Endometrial microvascular endothelial cells (primary cell): Measurements from ENCODE around the gene NELL2. TPM values are rescaled to one million over a fixed set of nuclear protein-coding genes. Genes with fewer than 3 reads are reported as not detected.

Experiments used
- in situ Hi-C: cut with HindIII; loops from 2 replicates; pipeline ENCODE4 v1.10.0; 2017; ENCODE audit warnings: low sequenced_read_pairs, low pct_unique_long_range_greater_than_20kb; ENCODE audit errors: inconsistent ontology term
- total RNA-seq: library from RNA; depleted of rRNA; stranded (reverse); fragments of >200 nt; gene quantifications from one replicate; pipeline ENCODE4 v1.2.3, GENCODE V29; 2015; ENCODE audit errors: inconsistent ontology term

The NELL2 gene
- total RNA-seq, 1 donor from 2014 or later, result 16.3 TPM

DNA sequence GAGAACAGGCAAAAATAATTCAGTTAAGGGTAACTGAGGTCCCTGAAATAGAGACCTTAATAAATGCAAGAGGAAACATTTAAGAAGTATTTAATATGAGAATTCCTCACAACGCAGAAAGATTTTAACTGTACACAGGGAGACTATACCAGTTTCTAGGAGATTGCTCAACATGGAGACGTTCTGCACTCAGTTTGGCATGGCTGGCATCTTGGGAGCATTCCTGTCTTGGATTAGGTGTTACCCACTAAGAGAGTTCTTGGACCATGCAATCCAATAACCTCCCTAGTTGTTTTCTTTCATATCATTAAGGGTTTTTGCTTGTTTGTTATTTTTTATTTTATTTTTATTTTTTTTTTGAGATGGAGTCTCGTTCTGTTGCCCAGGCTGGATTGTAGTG is 302.4 kb downstream of the NELL2 start:
- in situ Hi-C loops, result no loop called here

DNA sequence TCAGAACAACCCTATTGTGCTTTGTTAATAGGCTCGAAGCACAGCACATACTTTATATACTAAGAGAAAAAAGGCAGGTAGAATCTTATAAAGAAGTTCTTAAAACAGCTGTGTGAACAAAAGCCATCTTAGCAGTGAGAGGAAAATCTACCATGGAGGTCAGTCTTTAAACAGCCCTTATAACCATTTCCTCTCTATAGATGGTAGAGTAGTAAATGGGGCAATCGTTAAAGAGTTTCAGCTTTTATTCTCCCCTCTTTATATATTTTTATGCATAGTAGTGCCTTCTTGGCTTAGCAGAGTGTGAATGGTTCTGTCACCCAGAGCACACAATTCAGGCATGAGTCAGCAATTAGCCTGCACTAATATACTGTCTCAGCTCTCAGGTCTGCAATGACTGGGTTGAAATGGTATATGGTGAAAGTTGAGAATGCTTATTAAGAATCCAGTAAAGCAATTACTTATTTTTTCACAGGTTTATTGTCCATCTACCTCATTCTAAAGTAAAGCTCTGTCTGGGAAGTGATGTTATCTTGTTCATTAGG is 305.0 kb downstream of the NELL2 start:
- in situ Hi-C loops, result no loop called here

DNA sequence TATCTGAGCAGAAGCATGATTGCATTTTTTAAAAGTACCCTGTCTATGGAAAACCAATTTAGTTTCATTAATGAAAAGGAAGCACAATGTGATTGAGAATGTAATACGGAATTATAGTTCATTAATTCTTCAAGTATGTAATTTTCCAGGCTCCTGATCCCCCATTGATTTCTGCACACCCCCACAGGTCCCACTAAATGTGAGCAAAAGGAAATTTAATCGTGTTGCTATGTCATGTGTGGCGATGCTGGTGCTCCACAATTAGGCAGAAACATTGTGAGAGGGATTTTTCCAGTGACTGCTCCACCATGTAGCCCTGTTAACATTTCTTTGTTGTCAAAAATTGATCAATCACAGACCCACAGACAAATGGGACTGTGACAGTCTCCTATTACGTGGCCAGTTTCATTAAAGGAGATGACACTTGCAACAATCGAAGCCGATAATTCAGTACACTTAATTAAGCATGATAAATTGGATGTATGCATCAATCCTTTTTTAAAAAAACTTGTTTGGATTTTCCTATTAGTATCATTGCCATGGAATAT is 306.0 kb downstream of the NELL2 start:
- in situ Hi-C loops, result no loop called here

DNA sequence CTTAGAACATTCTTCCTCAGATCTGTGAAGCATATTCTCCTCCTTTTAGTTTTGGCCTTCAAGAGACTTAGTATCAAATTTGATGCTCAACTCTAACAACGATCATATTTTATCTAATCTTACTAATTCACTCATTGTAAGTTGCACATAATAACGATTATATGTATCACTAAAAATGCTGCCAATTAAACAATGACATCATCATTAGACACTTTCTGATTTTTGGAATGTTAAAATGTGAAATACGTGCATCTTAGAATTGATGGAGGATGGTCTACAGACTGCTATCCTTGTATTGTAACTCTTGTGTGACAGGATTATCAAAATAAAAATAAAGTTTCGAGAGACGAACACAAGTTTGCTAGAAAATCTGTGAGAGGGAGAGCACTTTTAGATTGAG is 311.0 kb downstream of the NELL2 start:
- in situ Hi-C loops, result no loop called here

DNA sequence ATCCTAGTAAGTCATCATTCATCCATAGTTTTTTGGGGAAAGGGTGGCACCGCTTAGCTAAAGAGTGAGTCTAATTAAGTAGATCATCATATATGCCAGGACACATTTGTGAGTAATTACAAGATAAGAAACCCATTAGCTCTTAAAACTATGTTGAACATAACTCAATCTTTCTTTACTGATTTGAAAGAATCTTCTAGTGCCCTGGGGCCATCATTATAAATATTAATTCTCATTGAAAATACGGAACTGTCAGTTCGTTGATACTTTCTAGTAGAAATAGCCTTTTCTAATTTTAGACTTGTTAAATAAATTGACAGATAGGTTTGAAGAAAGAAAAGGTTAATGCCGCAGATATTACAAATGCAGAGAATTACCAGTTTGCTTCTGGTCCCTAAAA is 312.6 kb downstream of the NELL2 start:
- in situ Hi-C loops, result no loop called here

DNA sequence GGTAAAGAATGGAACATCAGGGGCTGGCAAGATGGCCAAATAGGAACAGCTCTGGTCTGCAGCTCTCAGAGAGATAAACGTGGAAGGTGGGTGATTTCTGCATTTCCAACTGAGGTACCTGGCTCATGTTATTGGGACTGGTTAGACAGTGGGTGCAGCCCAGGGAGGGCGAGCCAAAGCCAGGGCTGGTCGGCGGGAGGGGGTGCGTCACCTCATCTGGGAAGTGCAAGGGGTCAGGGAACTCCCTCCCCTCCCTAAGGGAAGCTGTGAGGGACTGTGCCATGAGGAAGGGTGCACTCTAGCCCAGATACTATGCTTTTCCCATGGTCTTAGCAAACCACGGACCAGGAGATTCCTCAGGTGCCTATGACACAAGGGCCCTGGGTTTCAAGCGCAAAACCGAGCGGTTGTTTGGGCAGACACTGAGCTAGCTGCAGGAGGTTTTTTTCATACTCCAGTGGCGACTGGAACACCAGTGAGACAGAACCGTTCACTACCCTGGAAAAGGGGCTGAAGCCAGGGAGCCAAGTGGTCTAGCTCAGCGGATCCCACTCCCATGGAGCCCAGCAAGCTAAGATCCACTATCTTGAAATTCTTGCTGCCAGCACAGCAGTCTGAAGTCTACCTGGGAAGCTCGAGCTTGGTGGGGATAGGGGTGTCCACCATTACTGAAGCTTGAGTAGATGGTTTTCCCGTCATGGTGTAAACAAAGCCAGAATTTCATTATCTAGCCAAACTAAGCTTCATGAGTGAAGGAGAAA is 317.6 kb downstream of the NELL2 start:
- in situ Hi-C loops, result no loop called here

DNA sequence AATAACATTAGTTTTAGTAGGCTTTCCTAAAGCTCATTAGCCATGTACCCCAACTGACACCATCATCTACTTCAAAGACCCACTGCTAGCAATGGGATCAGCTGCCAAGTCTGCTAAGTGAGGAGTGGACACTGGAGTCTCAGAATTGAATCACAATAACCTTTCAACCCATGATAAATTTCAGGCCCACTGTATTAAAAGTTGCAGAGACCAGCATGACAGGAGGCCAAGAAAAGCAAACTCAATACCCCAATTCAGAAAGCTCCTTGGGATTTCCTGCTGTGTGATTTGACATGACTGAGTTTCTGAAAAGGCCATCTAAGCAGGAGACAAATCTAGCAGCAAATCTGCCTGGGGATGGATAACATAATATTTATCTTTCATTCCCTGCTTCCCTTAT is 320.7 kb downstream of the NELL2 start:
- in situ Hi-C loops, result no loop called here

DNA sequence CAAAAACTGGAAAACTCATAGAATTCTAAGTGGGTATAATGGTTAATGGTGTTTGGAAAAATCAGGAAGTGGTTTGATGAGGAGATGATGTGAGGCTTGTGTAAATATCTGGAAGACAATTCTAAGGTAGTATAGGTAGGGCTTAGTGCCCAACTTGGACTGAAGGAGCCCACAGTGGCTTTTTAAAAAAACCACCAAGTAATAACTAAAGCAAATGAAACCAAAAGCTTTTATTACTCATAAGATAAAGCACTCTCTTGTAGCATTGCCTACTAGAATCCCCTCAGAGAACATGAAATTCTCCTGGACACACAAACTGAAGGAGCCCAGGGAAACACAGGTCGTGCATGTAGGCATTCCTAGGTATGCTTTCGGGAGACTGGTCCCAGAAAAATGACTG is 324.5 kb downstream of the NELL2 start:
- in situ Hi-C loops, result no loop called here

DNA sequence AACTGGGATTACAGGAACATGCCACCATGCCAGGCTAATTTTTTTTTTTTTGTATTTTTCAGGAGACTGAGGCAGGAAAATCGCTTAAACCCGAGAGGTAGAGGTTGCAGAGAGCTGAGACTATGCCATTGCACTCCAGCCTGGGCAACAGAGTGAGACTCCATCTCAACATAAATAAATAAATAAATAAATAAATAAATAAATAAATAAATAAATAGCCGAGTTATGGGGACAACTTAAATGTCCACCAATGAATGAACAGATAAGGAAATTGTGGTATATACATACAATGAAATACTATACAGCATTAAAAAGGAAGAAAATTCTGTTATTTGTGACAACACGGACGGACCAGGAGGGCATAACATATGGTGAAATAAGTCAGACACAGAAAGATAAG is 325.7 kb downstream of the NELL2 start:
- in situ Hi-C loops, result no loop called here

DNA sequence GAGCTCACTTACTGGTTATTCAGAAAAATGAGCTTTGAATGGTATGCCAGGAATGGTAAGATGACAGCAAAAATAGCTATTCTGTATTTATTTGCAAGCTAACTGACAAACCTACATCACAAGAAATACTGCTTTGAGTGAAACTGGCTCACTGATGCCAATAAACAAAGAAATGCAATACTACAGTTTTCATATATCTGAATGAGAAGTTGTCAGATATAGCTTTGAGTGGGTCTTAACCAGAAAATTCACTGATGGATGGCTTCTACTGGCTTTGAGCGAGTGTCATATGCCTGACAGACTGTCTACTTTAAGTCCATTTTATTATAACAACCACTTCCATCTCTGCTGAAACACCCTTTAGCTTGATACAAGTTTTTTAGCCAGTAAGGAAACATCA is 330.1 kb downstream of the NELL2 start:
- in situ Hi-C loops, result no loop called here

DNA sequence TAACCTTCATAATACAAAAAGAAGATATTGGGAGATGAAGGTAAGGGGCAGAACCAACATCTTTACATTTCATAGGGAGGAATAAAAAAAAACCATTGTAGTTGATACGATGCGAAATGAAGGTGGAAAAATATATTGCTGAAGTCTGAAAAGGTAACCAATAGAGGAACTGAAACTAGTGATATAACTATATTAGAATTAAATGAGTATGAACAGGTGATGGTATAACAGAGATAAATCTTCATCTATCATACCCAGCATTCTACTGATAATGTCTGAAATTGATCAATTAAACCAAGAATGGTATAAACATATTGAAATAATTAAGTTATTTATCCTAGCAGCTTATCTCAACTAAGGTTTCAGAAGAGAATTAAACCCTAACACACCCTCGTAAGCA is 332.1 kb downstream of the NELL2 start:
- in situ Hi-C loops, result no loop called here

DNA sequence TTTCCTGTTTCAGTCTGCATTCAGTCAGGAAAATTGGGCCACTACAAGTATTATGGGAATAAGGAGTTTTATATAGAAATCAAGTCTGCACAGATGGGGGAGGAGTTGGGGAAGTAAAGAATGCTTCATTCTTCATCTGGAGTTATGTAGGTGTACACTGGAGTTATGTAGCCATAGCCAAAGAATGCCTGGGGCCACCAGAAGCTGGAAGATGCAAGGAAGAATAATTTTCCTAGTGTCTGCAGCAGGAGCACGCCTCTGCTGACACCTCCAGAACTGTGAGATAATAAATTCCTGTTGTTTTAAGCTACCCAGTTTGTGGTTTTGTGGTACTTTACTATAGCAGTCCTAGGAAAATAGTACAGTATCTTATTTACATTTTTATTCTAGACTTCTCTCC is 333.4 kb downstream of the NELL2 start:
- in situ Hi-C loops, result no loop called here

DNA sequence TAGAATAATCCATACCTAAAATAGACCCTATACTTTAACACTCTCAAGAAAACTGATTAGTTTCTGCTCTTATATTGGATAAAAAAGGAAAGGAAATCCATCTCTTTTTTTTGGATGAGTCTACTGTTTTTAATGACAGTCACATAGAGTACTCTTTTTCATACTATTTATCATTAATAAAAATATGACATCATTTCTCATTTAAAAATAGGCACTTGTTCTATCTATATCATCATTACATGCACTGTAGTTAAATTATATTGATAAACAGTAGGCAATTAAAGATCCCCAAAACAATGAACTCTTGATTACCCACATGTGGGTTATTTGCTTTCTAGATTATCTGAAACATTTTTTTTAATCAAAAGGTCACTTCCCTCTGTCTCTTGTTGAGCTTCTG is 338.8 kb downstream of the NELL2 start:
- in situ Hi-C loops, result no loop called here

DNA sequence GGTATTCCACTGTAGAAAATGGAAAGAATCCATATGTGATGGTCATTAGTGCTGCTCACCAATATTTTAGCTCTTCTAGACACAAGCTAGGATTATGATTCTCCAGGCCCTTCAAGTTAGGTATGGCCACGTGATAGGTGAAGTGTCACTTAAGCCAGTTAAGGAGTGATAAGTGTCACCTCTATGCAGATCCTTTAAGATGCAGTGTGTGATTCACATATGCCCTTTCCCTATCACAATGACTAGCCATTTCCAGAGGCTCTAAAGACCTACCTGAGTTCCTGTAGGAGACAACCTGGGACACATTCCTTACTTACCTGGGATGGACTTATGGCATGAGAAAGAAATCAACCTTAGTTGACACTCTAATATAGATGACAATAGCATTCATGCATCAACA is 343.2 kb downstream of the NELL2 start:
- in situ Hi-C loops, result no loop called here

DNA sequence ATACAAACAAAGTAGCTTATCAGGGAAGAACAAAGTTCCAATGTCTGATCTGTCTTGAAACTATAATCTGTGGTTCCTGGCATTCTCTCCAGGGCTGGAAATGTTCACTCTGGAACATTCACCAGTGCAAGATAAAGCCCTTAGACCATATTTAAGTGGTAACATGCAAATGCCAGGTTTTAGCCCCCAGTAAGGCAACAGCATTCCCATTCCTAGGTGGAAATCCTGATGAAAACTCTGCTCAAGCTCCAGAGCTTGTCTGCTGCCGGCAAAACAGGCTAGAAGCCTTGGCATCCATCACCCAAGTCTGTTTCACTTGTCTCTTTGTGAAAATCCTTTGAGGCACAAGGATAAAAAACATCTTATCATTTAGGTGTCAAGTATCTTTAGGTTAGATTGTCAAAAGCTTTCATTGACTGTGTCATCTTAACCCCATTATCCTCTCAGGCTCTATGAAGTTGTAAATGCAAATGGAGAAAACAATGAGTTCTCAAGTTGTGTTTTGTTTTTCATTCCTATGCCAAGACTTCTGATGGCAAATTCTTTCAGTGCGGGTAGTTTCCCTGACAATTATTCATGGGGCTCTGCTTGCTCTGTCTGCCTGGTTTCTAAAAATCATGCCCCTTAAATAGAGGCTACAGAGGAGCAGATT is 344.7 kb downstream of the NELL2 start:
- in situ Hi-C loops, result no loop called here

DNA sequence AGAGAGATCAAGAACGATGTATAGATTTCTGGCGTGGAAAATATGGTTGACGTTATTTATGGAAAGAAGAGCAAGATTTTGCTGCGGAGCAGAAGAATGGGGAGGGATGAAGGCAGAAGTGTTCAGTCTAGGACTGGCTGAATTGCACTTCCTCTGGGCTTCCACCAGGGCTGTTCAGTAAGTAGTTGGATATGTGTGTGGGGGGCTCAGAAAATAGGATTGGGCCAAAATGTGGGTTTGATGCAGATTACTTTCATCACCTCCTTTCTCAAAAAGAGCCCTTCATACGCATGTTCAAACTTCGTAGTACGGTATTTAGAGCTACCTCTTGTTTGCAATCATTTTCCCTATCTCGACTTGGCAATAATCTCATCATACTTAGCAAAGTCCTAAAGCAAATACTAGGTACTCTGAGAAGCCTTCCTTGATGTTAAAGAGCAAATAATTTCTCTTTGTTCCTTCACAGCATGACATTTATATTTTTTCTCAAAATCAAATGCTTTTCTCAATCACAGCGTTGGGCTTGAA is 349.4 kb downstream of the NELL2 start:
- in situ Hi-C loops, result no loop called here

DNA sequence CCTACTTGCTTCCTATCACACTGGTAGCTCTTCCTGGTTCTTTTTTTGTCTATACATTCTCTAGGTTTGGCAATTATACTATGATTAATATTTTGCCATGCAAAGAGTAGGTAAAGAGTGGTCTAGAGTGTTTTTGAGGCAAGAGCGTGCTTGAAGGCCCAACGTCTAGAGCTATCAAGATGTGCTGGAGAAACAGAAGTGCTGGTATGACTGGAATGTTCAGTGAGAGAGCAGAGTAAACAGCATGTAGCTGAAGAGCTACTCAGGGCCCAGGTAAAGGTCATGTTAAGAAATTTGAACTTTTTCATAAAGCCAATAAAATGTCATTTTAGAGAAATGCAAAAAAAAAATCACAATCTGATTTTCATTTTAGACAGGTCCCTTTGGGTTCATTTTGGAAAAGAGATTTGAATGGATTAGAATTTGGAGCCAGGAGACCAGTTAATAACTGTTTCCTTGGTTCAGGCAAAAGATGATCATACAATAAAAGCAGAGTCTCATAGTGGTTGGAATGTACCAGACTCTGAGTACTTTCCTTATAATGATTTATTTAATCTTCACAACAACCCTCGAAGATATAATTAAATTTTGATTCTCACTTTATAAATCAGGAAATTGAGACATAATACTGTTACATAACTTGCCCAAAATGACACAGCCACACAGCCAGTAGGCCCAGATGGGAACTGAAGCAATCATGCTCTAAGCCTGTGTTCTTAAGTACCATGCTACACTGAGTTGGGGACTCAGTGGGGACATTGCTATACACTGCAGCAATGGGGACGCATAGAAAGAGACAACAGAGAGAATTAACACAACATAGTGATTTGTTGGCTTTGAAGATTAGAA is 350.1 kb downstream of the NELL2 start:
- in situ Hi-C loops, result no loop called here

DNA sequence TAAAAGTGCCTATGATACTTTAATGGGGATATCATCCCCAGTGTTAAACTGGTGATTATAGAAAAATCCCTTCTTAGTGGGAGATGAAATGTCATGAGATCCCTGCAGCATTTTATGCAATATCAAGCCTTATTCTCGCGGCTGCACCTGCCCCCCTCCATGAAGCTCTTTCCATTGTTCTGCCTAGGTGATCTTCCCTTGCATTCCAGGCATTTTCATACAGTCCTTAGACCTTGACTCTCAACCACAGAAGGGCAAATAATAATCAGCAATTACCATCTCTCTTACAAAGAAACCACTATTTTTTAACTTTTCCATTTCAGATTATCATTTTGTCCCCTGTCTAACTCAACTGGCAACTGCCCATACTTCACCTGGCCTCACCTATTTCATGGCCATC is 352.3 kb downstream of the NELL2 start:
- in situ Hi-C loops, result no loop called here

DNA sequence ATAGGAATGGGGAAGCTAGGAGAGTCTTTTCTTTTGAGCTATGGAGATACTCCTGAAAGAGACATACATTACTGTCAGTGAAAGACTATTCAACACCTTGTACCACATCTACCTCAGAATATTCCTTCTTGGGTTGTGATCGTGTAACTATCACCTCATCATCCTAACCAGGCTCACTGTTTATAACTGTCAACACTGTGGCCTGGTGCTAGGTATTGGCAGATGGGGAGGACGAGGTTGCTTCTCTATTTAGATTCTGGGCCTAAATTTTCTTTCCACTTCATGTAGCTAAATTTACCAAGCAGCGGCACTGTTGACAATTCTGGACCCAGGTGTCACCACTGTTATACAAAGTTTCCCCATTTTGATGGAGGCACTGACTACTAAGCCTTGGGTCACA is 354.4 kb downstream of the NELL2 start:
- in situ Hi-C loops, result no loop called here
